HL-60 (cell line): Measurements from ENCODE around the gene TEX22.

Experiments
- DNase-seq, 2 experiments: peaks; one replicate each; pipeline ENCODE4 v3.0.0-alpha.2; 2010 to 2020; ENCODE audit warnings: low read depth in 1 of 2, low spot score in 1 of 2
- H3K27ac ChIP-seq: fragments of 250-450 bp; sonication (Bioruptor Pico); replicated peaks from 2 replicates; pipeline ENCODE4 v1.5.1; 2020; ENCODE audit warnings: mild to moderate bottlenecking, moderate library complexity
- H3K27me3 ChIP-seq: fragments of 250-450 bp; sonication (Bioruptor Pico); 2 replicates; pipeline ENCODE4 v1.5.1; 2021; ENCODE audit warnings: mild to moderate bottlenecking, moderate library complexity; ENCODE audit not compliant: insufficient read depth, poor library complexity, severe bottlenecking
- H3K4me3 ChIP-seq: replicated peaks from 2 replicates; pipeline ENCODE4 v1.5.1; 2011; ENCODE audit warnings: mild to moderate bottlenecking, control low read depth, low read length; ENCODE audit not compliant: insufficient read depth
- GABPA ChIP-seq: IDR thresholded peaks from 2 replicates; pipeline ENCODE4 v1.6.1; 2012; ENCODE audit warnings: low read depth
- POLR2AphosphoS5 ChIP-seq: IDR thresholded peaks from 2 replicates; pipeline ENCODE4 v1.6.1; 2012; ENCODE audit warnings: low read depth
- SPI1 ChIP-seq: IDR thresholded peaks from 2 replicates; pipeline ENCODE4 v1.6.1; 2012; ENCODE audit warnings: low read depth, mild to moderate bottlenecking, borderline replicate concordance
- TF ChIP-seq, protein P1 (sequence below): IDR thresholded peaks from one replicate; pipeline ENCODE4 v1.5.1; 2011; ENCODE audit warnings: low read length, control low read depth, inconsistent platforms; ENCODE audit not compliant: insufficient read depth
- TF ChIP-seq, protein P2 (sequence below): IDR thresholded peaks from 2 replicates; pipeline ENCODE4 v1.6.1; 2012; ENCODE audit warnings: low read depth; ENCODE audit not compliant: insufficient replicate concordance

The TEX22 gene

DNA sequence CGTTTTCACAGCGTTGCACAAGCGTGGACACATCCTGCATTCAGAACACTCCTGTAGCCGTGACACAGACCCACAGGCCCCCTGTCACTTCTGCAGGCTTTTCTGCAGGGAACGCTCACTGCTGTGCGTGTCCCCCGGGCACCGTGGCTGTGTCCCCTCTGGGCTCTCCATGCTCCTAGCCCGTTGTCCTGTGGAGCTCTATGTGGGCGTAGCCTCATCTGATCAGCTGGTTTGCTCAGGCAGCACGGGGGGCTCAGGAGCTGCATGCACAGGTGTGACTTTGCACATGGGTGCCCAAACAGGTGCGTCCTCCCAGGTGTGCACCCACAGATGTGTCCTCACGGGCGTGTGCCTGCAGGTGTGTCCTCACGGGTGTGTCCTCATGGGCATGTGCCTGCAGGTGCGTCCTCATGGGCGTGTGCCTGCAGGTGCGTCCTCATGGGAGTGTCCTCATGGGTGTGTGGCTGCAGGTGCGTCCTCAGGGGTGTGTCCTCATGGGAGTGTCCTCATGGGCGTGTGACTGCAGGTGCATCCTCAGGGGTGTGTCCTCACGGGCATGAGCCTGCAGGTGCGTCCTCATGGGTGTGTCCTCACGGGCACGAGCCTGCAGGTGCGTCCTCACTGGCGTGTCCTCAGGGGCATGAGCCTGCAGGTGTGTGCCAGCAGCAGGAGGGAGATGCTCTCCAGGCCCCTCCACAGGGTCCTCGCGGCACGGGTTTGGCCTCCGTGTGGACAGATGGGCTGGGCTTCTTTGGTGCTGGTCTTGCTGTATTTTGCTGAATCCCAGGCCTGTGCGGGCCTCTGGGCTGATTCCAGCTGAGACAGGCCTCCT is 38.8 kb downstream of the TEX22 start:
- no peak for TF ChIP-seq GABPA
- TF ChIP-seq POLR2AphosphoS5: no peak
- TF ChIP-seq SPI1: no peak
- TF ChIP-seq, protein P1, sequence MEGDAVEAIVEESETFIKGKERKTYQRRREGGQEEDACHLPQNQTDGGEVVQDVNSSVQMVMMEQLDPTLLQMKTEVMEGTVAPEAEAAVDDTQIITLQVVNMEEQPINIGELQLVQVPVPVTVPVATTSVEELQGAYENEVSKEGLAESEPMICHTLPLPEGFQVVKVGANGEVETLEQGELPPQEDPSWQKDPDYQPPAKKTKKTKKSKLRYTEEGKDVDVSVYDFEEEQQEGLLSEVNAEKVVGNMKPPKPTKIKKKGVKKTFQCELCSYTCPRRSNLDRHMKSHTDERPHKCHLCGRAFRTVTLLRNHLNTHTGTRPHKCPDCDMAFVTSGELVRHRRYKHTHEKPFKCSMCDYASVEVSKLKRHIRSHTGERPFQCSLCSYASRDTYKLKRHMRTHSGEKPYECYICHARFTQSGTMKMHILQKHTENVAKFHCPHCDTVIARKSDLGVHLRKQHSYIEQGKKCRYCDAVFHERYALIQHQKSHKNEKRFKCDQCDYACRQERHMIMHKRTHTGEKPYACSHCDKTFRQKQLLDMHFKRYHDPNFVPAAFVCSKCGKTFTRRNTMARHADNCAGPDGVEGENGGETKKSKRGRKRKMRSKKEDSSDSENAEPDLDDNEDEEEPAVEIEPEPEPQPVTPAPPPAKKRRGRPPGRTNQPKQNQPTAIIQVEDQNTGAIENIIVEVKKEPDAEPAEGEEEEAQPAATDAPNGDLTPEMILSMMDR: no peak
- TF ChIP-seq, protein P2, sequence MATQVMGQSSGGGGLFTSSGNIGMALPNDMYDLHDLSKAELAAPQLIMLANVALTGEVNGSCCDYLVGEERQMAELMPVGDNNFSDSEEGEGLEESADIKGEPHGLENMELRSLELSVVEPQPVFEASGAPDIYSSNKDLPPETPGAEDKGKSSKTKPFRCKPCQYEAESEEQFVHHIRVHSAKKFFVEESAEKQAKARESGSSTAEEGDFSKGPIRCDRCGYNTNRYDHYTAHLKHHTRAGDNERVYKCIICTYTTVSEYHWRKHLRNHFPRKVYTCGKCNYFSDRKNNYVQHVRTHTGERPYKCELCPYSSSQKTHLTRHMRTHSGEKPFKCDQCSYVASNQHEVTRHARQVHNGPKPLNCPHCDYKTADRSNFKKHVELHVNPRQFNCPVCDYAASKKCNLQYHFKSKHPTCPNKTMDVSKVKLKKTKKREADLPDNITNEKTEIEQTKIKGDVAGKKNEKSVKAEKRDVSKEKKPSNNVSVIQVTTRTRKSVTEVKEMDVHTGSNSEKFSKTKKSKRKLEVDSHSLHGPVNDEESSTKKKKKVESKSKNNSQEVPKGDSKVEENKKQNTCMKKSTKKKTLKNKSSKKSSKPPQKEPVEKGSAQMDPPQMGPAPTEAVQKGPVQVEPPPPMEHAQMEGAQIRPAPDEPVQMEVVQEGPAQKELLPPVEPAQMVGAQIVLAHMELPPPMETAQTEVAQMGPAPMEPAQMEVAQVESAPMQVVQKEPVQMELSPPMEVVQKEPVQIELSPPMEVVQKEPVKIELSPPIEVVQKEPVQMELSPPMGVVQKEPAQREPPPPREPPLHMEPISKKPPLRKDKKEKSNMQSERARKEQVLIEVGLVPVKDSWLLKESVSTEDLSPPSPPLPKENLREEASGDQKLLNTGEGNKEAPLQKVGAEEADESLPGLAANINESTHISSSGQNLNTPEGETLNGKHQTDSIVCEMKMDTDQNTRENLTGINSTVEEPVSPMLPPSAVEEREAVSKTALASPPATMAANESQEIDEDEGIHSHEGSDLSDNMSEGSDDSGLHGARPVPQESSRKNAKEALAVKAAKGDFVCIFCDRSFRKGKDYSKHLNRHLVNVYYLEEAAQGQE: no peak
- Histone ChIP-seq H3K27ac (no peak overlapping the region), H3K4me3 (no peak overlapping the region), H3K27me3 (no peaks in the 10 kb centered on the region)
- no peak for DNase-seq

DNA sequence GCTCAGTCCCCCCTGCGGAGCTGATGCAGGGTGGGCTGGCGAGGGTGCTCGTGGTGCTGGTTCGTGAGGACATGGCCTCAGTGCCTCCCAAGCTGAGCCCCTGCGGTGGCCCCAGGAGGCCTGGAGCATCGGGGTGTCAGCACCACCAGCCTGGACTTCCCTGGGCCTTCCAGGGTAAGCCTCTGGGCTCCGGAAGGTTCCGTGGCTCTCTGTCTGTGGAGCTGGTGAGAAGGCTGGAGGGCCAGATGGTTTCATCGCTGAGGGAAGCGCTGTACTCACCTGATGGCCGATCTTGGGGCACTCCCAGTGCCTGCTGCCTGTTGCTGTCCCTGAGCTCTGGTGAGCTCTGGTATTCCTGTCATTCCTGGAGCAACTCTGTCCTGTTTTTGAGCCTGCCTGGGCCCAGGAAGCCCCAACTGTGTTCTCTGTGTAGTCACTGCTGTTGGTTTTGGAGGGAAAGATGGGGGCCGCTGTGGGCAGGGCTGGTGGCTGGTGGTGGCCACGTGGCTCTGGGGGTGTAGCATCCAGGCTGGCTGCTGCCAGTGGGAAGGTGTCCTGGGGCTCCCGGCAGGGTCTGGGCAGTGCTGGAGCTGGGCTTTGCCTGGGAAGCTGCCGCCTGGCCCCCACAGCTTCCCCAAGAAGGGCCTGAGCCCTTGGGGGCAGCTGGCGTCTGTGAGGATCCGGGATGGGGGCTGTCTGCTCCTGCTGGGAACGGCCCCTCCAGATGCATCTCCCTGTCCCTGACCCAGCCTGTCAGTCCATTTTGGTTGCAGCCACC is 39.6 kb downstream of the TEX22 start:
- no peak overlapping the region for H3K27ac ChIP-seq
- H3K27me3 ChIP-seq: no peaks in the 10 kb centered on the region
- DNase-seq: no peak
- TF ChIP-seq, protein P2: no peak
- TF ChIP-seq SPI1 (no peak), GABPA (no peak), POLR2AphosphoS5 (no peak)
- TF ChIP-seq, protein P1: no peak
- H3K4me3 ChIP-seq: no peak overlapping the region

DNA sequence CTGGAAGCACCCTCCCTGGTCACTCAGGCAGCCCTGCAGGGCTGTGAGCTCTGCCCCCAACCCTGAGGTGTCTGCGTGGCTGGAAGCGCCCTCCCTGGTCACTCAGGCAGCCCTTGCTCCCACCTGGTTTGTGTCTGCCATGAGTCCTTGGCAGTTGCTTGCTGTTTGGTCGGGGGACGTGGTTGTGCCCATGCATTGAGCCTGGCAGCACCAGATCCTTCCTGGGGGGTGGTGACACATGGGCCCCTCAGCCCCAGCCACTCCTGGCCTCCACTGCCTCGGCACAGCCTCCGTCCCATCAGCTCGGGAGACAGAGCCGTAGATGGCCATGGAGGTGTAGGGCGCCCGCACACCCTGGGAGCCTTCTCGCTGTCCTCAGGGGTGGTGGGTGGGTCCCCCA is 40.8 kb downstream of the TEX22 start:
- Histone ChIP-seq H3K27ac (no peak overlapping the region), H3K27me3 (no peaks in the 10 kb centered on the region), H3K4me3 (no peak overlapping the region)
- TF ChIP-seq SPI1: no peak
- no peak for DNase-seq

DNA sequence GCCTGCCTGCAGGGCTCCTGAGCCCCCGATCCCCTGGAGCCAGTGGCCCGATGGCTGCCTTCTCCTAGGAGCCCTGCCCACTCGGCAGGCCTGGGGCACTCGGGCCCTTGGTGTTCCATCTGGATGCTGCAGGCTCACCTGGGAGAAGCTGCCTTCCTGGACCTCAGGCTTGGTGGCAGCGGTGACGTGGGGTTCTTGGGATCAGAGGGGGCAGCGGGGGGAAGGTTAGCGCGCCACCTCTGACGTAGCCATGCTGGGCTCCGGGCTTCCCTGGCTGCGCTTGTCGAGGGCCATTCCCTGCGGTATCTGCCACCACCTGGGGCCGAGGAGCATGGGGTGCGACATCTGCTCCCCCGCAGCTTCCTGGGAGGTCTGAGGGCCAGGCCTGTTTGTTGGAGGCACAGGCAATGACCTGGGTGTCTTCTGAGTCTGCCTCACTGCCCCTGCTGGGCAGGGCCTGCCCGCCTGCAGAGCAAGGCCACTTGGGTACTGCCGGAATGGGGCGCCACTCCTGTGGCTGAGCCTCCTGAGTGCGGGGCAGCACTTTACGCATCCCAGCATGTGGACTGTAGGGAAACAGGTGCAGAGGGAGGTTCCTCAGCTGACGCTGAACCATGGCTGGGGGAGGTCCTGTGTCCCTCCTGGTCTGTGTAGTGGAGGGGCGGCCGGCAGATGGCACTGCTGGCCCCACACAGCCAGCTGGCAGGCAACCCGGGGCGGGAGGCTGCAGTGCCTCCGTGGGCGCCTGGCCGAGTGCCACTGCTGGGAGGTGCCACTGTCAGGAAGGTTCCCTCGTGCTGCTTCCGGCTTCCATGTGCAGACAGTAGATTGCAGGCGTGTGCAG is 41.6 kb downstream of the TEX22 start:
- Histone ChIP-seq H3K27ac (no peak overlapping the region), H3K27me3 (no peaks in the 10 kb centered on the region), H3K4me3 (no peak overlapping the region)
- peak in 1 of 2 experiments; percentile 6 for DNase-seq
- TF ChIP-seq, protein P1: no peak
- 0 out of 2 replicates have a peak, but pooled peaks have one; percentile 23 for TF ChIP-seq GABPA
- TF ChIP-seq POLR2AphosphoS5: peak; percentile 38; the same call in 1 of the 2 replicates
